ENCODE data around the gene ADGRB3.

ADGRB3 gene

GRCh38 chr6:68634726-68635411 is at the start of gene ADGRB3:
ADGRB3 (plus strand) TSS chr6:68635282; CDS start chr6:68638676, 3,394 bp downstream.
- peak; percentile 93 for DNase-seq

- DNase-seq: no peak
Observed at GRCh38 chr6:68593558-68593957, 41.5 kb upstream of the ADGRB3 start.

- DNase-seq: no peak
Observed at GRCh38 chr6:68597642-68598041, 37.4 kb upstream of the ADGRB3 start.

- DNase-seq: no peak
Observed at GRCh38 chr6:68615938-68616337, 19.1 kb upstream of the ADGRB3 start.

GRCh38 chr6:68625998-68626397 is 9.1 kb upstream of the ADGRB3 start:
- DNase-seq: no peak

- no peak for DNase-seq
Observed at GRCh38 chr6:68628161-68628560, 6.9 kb upstream of the ADGRB3 start.

GRCh38 chr6:68632734-68633133 is 2.3 kb upstream of the ADGRB3 start:
- DNase-seq: no peak

GRCh38 chr6:68633281-68633971 is 1.7 kb upstream of the ADGRB3 start:
- DNase-seq: no peak

GRCh38 chr6:68633972-68634725 is 933 bp upstream of the ADGRB3 start:
- DNase-seq: peak; percentile 83

GRCh38 chr6:68635412-68635705 is 277 bp downstream of the ADGRB3 start:
- DNase-seq: no peak

- DNase-seq: no peak
Observed at GRCh38 chr6:68635706-68636513, 828 bp downstream of the ADGRB3 start.

- DNase-seq: no peak
Observed at GRCh38 chr6:68636666-68637065, 1.6 kb downstream of the ADGRB3 start.

- DNase-seq: no peak
Observed at GRCh38 chr6:68637071-68637470, 2.0 kb downstream of the ADGRB3 start.

GRCh38 chr6:68637782-68638181 is 2.7 kb downstream of the ADGRB3 start:
- no peak for DNase-seq

GRCh38 chr6:68638230-68638900 is 3.3 kb downstream of the ADGRB3 start:
- DNase-seq: no peak

- DNase-seq: no peak
Observed at GRCh38 chr6:68639211-68639610, 4.1 kb downstream of the ADGRB3 start.

GRCh38 chr6:68639826-68640490 is 4.9 kb downstream of the ADGRB3 start:
- DNase-seq: no peak

GRCh38 chr6:68640491-68640835 is 5.4 kb downstream of the ADGRB3 start:
- no peak for DNase-seq

- DNase-seq: no peak
Observed at GRCh38 chr6:68641172-68641571, 6.1 kb downstream of the ADGRB3 start.

- no peak for DNase-seq
Observed at GRCh38 chr6:68642081-68642480, 7.0 kb downstream of the ADGRB3 start.

- no peak for DNase-seq
Observed at GRCh38 chr6:68642977-68643376, 7.9 kb downstream of the ADGRB3 start.

GRCh38 chr6:68649669-68650068 is 14.6 kb downstream of the ADGRB3 start:
- no peak for DNase-seq

Measured in NCI-H748 treated with DMSO at 0.1 percent for 48 hours (cell line).